GM18519 (cell line): Measurements from ENCODE around the gene CRCP.
"Not testable (repeated sequence)": the region's sequence is repeated elsewhere in the genome, so short reads cannot be mapped to it uniquely, and the experiment has no call there.

Experiments
- ATAC-seq: cut with Tn5 transposase; IDR thresholded peaks from one replicate; pipeline ENCODE4 v1.9.1; 2021; ENCODE audit warnings: mild to moderate bottlenecking, moderate library complexity; ENCODE audit not compliant: unreplicated experiment, low FRiP score

CRCP gene

GRCh38 chr7:66105263-66105748, 9.3 kb upstream of the CRCP start:
- ATAC-seq = no peak

- ATAC-seq = not testable (repeated sequence)
Measured at GRCh38 chr7:66108410-66108809, 6.2 kb upstream of the CRCP start.

GRCh38 chr7:66110856-66111255, 3.8 kb upstream of the CRCP start:
- ATAC-seq = no peak

- not testable (repeated sequence) for ATAC-seq
Measured at GRCh38 chr7:66116680-66117420, 2.2 kb downstream of the CRCP start.

- no peak for ATAC-seq
Measured at GRCh38 chr7:66118603-66119002, 4.0 kb downstream of the CRCP start.

GRCh38 chr7:66119245-66119850, 4.7 kb downstream of the CRCP start:
- no peak for ATAC-seq

- ATAC-seq = no peak
Measured at GRCh38 chr7:66123175-66123528, 8.5 kb downstream of the CRCP start.

- not testable (repeated sequence) for ATAC-seq
Measured at GRCh38 chr7:66124569-66124861, 9.9 kb downstream of the CRCP start.

GRCh38 chr7:66125052-66125694, 10.5 kb downstream of the CRCP start:
- no peak for ATAC-seq

- ATAC-seq = not testable (repeated sequence)
Measured at GRCh38 chr7:66125781-66126352, 11.2 kb downstream of the CRCP start.

GRCh38 chr7:66127172-66127571, 12.5 kb downstream of the CRCP start:
- not testable (repeated sequence) for ATAC-seq

GRCh38 chr7:66138994-66139752, 24.5 kb downstream of the CRCP start:
- ATAC-seq = no peak

GRCh38 chr7:66140924-66141323, 26.3 kb downstream of the CRCP start:
- ATAC-seq = no peak

GRCh38 chr7:66142334-66142733, 27.7 kb downstream of the CRCP start:
- no peak for ATAC-seq

GRCh38 chr7:66142996-66143395, 28.3 kb downstream of the CRCP start:
- ATAC-seq = no peak

GRCh38 chr7:66143876-66144332, 29.3 kb downstream of the CRCP start:
- ATAC-seq = no peak

GRCh38 chr7:66145400-66146104, 30.9 kb downstream of the CRCP start:
- ATAC-seq = no peak

GRCh38 chr7:66146701-66147100, 32.1 kb downstream of the CRCP start:
- ATAC-seq = no peak

GRCh38 chr7:66147657-66148056, 33.0 kb downstream of the CRCP start:
- ATAC-seq = not testable (repeated sequence)

GRCh38 chr7:66150471-66150870, 35.8 kb downstream of the CRCP start:
- ATAC-seq = no peak
